ENCODE results near the gene ADIG.
A peak's percentile ranks its signal among the peaks of the same experiment; 100 is the strongest.

DNA sequence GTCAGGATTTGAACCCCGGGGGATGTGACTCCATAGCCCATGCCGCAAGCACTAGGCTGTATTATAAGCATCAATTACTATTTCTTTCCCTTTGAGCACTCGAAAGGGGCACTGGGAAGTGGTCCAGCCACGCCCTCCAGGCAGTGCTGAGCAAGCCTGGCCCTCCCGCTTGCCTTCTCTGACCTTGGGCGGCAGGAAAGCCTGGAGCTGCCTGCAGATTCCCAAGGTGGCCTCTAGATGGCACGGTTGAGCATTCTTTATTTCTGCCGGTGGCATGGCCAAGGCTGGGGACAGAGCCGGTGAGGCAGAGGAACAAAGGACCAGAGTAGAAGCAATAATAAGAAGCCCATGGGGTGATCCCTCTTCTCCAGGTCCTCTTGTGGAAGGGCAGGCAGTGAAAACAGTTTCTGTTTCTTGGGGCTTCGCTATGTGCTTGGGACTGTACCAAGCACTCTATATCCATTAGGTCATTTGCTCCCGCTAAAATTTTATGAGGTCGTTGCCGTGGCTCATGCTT is 52.6 kb downstream of the ADIG start:
- TF ChIP-seq, protein P1, sequence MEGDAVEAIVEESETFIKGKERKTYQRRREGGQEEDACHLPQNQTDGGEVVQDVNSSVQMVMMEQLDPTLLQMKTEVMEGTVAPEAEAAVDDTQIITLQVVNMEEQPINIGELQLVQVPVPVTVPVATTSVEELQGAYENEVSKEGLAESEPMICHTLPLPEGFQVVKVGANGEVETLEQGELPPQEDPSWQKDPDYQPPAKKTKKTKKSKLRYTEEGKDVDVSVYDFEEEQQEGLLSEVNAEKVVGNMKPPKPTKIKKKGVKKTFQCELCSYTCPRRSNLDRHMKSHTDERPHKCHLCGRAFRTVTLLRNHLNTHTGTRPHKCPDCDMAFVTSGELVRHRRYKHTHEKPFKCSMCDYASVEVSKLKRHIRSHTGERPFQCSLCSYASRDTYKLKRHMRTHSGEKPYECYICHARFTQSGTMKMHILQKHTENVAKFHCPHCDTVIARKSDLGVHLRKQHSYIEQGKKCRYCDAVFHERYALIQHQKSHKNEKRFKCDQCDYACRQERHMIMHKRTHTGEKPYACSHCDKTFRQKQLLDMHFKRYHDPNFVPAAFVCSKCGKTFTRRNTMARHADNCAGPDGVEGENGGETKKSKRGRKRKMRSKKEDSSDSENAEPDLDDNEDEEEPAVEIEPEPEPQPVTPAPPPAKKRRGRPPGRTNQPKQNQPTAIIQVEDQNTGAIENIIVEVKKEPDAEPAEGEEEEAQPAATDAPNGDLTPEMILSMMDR (IDR thresholded peaks at IDR 0.05), result peak in 3 of 4 experiments; percentile 35 to 78 (median 51)
- no peak for TF ChIP-seq EP300 (IDR thresholded peaks at IDR 0.05)
- no peak for TF ChIP-seq POLR2AphosphoS5 (IDR thresholded peaks at IDR 0.05)

Measured in sigmoid colon (tissue), 4 donors.